NCI-H1048 (cell line): Measurements from ENCODE around the gene OR1F1.
"Not testable (repeated sequence)": the region's sequence is repeated elsewhere in the genome, so short reads cannot be mapped to it uniquely, and the experiment has no call there.

ENCODE experiments used
- DNase-seq: peaks from one replicate; lab custom pipeline; 2025; lab: John Stamatoyannopoulos, UW

Gene OR1F1

DNA sequence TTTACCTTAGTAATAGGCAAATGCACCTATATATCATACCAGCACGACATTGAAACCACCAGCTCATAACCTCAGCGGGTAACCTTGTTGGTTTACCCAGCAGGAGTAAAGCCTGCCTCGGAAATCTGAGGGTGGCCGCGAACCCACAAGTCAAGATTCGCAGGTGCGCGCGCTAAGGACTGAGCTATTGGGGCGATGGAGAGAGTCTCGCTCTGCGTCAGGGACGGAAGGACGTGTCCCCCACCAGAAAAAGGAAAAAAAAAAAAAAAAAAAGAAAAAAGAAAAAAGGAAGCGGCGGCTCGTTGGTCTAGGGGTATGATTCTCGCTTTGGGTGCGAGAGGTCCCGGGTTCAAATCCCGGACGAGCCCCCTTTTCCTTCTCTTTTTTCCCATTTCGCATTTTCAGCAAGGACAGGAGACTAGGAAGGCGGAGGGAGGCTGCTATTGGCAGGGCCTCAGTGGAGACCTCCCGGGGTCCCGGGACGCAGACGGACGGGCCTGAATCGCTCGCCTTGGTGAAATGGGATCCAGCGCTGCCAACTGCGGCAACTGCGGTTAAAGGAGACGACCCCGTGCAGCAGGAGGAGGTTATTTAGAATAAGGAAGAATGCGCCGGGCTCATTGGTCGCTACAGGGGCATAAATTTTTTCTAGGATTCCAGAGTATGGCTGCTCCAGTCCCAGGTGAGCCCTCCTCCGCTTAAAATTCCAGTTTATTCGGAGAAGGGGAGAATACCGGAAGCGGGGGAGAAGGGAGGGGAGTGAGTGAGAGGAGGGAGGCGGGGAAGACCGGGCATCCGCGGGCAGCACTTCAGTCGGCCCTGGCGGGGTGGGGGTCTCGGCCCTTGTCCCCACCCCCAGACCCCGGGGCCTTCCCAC, at the start of gene OR1F1:
TSS of gene OR1F1 (plus strand) at position 407 of the 877 bp plus-strand sequence.
- no peak for DNase-seq

- DNase-seq, result no peak
Observed at GRCh38 chr16:3138342-3138741, 49.7 kb upstream of the OR1F1 start.

GRCh38 chr16:3138823-3139426, 49.1 kb upstream of the OR1F1 start:
- DNase-seq, result no peak

DNA sequence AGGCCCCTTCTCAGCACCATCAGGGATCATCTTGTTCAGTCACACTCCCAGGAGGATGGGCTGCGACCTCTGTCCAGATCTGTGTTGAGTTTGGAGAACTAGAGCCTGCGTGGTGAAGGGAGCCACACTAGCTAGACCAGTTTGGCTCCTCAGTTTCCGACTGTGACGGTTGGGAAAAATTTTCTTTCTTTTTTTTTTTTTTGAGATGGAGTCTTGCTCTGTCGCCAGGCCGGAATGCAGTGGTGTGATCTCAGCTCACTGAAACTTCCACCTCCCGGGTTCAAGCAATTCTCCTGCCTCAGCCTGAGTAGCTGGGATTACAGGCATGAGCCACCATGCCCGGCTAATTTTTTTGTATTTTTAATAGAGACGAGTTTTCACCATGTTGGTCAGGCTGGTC, 48.4 kb upstream of the OR1F1 start:
- not testable (repeated sequence) for DNase-seq

- DNase-seq, result no peak
Observed at GRCh38 chr16:3140603-3141427, 47.2 kb upstream of the OR1F1 start.

DNA sequence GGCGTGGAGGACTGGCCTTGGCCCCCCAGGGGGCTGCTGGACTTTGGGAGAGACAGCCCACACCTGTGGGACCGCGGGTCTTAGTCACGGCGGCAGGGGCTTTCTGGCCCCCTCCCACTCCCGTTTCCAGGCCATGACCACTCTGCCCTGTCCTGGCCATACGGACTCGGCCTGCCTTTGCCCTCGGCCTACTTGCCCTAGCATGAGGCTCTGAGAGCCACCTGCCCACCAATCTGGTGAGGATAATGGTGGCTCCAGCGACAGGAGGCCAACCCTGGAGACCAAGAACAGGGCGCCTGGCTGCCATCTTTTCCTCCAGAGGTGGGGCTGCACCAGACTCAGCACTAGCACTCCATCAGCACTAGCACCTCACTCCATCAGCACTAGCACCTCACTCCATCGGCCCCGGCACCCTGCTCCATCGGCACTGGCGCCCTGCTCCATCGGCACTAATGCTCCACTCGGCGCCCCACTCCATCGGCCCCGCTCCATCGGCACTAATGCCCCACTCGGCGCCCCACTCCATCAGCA, 46.2 kb upstream of the OR1F1 start:
- no peak for DNase-seq

GRCh38 chr16:3142327-3142726, 45.7 kb upstream of the OR1F1 start:
- no peak for DNase-seq

DNA sequence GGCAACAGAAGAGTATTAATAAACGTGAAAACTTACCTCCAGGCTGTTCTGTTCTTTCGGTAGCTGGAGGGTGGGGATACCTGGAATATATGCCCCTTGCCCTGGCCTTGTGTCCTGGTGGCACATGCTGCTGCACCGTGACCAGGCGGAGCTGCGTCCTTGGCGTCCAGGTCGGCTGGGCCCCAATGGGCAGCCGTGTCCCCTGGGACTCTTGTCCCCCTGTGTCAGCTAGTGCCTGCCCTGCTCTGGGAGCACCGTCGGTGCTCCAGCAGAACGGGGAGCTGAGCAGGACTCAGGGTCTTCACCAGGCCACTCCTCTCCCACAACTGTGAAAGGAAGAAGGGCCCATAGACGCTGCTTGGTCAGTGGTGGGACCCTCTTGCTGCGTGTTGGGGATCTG, 45.2 kb upstream of the OR1F1 start:
- no peak for DNase-seq

- no peak for DNase-seq
Observed at GRCh38 chr16:3143189-3143588, 44.8 kb upstream of the OR1F1 start.

GRCh38 chr16:3143598-3144320, 44.2 kb upstream of the OR1F1 start:
- no peak for DNase-seq

DNA sequence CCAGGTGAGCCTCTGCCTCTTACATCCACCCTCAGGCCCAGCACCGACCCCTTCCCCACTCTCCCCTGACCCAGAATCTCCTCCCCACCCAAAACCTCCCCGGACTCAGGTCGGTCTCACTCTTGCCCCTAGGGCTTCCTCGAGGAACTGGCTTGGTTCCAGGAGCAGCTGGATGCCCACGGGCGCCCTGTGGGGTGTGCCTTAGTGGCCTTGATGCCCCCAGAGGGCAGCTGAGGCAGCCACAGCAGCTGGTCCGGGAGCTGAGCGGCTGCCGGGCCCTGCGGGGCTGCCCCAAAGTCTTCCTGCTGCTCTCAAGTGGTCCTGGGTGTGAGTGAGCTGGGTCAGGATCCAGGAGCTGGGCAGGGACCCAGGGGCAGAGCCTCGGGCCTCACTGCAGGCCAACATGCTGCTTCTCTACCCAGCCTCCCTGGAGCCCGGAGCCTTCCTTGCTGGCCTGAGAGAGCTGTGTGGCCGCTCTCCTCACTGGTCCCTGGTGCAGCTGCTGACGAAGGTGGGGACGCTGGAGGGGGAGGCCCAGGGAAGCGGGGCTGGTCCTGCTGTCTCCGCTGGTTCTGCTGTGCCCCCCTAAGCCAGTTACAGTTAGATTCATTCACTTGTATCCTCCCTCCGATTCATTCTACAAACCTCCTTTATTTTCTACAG, 43.6 kb upstream of the OR1F1 start:
- DNase-seq, result no peak

DNA sequence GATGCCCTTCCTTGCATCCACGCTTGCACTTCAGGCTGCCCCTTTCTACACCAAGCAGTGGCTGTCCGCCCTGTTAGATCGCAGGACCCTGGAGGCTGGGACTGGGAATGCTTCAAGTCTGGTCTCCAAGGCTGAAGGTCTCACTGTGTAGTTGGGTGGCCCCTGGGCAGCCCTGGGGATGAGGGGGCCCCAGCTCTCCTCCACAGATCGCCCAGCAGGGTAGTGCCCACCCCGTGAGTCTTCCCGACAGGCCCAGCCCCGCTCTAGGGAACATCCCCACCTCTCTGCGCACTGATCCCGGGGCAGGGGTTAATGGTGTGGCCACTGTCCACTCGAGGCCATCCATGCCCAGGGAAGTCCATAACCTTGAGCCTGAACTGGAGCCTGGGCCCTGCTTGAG, 42.9 kb upstream of the OR1F1 start:
- DNase-seq, result no peak

DNA sequence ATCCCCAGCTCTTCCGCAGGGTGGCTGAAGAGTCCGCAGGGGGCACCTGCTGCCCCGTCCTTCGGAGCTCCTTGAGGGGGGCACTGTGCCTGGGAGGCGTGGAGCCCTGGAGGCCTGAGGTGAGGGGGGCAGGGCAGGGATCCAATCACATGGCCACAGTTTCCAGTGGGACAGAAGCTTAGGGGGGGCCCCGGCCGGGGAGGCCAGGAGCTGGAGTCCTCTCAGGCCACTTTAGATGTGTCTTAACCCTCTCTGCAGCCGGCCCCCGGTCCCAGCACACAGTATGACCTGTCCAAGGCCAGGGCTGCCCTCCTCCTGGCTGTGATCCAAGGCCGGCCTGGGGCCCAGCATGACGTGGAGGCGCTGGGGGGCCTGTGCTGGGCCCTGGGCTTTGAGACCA, 42.3 kb upstream of the OR1F1 start:
- DNase-seq, result no peak

DNA sequence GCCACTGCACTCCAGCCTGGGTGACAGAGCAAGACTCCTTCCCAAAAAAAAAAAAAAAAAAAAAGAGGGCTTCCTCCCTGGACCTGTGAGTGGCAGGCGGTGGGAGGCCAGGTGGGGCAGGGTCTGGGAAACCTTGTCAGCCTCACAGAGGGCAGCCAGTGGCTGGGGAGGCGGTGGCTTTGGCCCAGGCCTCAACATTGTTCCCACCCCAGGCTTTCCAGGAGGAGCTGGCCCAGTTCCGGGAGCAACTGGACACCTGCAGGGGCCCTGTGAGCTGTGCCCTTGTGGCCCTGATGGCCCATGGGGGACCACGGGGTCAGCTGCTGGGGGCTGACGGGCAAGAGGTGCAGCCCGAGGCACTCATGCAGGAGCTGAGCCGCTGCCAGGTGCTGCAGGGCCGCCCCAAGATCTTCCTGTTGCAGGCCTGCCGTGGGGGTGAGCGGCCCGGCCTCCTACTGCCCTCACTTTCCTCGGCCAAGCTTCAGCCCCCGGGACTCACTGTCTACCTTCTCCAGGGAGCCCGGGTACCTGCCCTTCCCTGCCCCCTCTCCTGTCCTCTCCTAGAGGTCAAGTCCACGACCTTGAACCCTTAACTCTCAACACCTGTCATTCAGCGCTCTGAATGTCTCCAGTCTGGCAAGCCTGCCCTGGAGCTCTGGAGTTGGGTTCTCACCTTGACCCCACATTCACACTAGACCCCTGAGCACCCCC, 40.8 kb upstream of the OR1F1 start:
- no peak for DNase-seq

DNA sequence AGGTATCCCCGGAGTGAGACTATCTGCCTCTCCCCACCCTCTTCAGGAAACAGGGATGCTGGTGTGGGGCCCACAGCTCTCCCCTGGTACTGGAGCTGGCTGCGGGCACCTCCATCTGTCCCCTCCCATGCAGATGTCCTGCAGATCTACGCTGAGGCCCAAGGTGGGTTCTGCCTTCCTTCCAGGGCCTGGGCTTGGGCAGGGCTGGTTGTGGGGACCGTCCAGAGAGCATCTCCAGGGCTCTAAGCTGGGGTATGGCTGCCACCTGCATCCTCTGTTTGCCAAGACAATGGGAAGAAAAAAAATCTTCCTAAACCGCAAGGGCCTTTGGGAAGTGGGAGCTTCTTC, 40.3 kb upstream of the OR1F1 start:
- DNase-seq, result no peak

- DNase-seq, result no peak
Observed at GRCh38 chr16:3148256-3149192, 39.5 kb upstream of the OR1F1 start.

GRCh38 chr16:3149193-3149530, 38.8 kb upstream of the OR1F1 start:
- DNase-seq, result no peak

DNA sequence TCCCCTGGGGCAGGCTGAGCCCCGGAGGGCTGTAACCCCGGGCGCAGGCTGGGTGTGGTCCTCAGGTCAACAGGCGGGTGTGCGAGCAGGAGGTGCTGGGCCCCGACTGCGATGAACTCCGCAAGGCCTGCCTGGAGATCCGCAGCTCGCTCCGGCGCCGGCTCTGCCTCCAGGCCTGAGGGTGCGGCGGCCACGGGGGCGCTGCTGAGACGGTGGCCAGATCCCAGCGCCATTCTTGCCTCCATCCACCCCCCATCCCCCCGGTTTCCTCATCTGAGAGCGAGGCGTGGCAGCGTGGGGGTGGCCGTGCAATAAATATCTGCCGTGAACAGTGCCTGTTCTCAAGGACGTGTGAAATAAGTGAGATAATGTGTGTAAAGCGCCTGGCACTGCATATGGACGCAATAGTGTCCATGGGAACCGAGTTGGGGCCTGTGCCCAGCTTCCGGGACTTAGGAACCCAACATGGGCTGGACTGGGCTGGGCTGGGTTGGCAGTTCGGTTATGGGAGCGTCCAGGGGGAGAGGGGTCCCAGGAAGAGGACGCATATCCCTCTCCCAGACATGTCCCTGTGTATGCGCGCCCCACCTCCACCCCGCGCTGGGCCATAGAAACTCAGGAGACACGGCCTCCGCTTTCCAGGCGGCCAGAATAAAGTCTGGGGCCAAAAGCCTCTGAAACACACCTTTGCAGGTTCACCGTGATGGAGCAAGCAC, 38.2 kb upstream of the OR1F1 start:
- no peak for DNase-seq
